Fibroblast of the aortic adventitia (primary cell): Measurements from ENCODE around the gene KRTAP16-1. TPM values are rescaled to one million over a fixed set of nuclear protein-coding genes. Genes with fewer than 3 reads are reported as not detected.

ENCODE experiments used
- DNase-seq: peaks from one replicate; pipeline ENCODE4 v3.0.0-alpha.2; 2010; ENCODE audit warnings: low read depth
- H3K4me3 ChIP-seq: 2 replicates; pipeline ENCODE4 v1.5.1; 2011; ENCODE audit warnings: low read depth, mild to moderate bottlenecking, control low read depth, low read length, moderate library complexity
- total RNA-seq: library from RNA; depleted of rRNA; stranded (reverse); fragments of >200 nt; gene quantifications from 2 replicates; pipeline ENCODE4 v1.2.3, GENCODE V29; 2012; ENCODE audit warnings: low replicate concordance
- TF ChIP-seq, protein P1 (sequence below): IDR thresholded peaks from 2 replicates; pipeline ENCODE4 v1.5.1; 2011; ENCODE audit warnings: mild to moderate bottlenecking, low read length, control low read depth, inconsistent platforms; ENCODE audit not compliant: insufficient read depth

Gene KRTAP16-1
- total RNA-seq, 1 donor, result not detected

DNA sequence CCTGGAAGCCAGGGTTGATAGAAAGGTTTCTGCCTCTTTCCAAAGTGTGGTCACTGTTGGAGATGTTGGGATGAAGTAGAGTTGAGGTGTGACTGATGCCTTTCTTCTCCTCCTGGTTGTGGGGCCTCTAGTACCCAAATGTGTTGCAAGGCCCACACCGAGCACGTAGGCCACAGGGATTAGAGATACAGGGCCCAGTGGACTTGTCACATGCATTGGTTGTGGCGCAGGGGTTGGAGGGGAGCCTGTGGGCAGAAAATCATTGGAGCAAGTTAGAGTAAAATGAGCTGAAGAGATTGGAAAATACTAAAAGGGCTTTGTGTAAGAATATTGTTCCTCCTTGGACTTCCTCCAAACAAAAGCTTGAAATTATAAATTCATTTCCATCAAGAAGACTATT, 36.9 kb upstream of the KRTAP16-1 start:
- DNase-seq, result no peak
- TF ChIP-seq, protein P1, sequence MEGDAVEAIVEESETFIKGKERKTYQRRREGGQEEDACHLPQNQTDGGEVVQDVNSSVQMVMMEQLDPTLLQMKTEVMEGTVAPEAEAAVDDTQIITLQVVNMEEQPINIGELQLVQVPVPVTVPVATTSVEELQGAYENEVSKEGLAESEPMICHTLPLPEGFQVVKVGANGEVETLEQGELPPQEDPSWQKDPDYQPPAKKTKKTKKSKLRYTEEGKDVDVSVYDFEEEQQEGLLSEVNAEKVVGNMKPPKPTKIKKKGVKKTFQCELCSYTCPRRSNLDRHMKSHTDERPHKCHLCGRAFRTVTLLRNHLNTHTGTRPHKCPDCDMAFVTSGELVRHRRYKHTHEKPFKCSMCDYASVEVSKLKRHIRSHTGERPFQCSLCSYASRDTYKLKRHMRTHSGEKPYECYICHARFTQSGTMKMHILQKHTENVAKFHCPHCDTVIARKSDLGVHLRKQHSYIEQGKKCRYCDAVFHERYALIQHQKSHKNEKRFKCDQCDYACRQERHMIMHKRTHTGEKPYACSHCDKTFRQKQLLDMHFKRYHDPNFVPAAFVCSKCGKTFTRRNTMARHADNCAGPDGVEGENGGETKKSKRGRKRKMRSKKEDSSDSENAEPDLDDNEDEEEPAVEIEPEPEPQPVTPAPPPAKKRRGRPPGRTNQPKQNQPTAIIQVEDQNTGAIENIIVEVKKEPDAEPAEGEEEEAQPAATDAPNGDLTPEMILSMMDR, result no peak
- no peak overlapping the region for H3K4me3 ChIP-seq

DNA sequence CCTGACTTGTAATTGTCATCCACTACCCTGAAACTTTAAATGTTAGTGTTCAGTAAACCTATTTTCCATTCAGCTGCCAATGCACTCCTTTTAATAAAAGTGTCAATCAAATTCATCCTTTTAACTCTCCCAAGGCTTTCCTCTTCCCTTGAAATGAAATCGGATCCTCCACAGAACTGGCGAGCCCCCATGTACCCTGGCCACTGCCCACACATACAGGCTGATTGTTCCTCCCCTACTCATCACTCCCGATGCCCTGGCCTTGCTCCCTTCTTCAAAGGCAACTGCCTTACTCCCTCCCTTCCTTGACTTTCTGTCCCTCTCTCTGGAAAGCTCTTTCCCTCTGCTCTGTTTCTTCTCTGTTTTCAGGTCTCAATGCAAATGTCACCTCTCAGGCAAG, 33.9 kb upstream of the KRTAP16-1 start:
- TF ChIP-seq, protein P1, result no peak
- DNase-seq, result no peak

DNA sequence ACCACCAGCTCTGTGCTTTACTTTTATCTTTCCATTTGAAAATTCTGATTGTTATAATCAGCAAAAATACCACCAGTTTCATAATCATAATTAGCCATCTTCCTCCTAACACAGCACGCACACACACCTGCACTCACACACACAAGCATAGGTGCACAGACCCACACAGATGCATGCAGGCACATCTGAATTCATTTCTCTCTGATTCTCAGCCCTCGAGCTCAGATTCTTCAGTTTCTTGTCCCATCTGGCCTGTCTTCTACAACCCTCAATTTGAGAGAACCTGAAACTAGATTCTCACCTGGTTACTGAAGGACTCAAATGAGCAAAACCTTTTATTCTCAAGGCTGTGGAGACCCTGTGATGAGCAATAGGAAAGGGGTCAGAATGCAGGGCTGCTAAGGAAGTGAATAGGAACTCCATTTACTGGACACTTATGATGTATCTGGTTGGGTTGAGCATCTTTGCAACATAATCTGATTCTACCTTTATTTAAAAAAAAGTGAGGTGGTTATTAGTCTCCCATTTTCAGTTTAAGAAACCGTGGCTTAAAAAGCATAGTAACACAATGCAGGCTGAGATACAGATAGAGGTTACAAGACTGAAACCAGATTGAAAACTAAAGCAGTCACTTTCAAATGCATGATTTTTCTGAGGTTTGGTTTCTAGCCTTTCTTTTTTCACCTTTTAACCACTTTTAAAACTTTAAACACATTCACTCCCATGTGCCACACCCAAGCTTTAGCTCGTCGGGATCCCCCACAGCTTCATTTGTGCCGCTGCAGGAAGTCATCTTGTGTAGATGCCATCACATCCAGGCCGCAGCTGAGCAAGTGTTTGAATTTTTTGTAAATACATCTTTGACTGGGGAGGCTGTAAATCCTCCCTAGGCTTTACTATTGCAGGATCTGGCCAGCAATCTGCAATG, 32.1 kb upstream of the KRTAP16-1 start:
- TF ChIP-seq, protein P1, result no peak
- DNase-seq, result no peak

More for the DNA sequence above, 33.9 kb upstream of the KRTAP16-1 start:
- no peak overlapping the region for H3K4me3 ChIP-seq

DNA sequence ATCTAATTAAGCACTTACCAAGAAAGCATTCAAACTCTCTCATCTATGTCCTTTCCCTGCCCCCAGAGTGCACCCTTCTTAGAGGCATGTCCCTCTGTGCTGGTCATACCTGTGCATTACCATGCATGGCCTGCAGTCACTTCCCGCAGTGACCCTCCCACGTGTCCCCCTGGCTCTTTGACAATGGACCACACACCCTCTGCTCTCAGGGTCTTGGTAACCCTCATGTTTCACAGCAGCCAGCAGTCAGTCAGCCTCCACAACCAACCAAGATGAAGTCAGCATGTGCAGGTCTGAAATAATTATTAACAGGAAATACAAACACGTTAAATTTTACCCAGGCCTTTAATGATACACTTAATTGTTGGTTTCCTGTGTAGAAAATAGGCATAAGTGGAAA, 31.4 kb upstream of the KRTAP16-1 start:
- TF ChIP-seq, protein P1, result no peak
- H3K4me3 ChIP-seq, result no peak overlapping the region
- no peak for DNase-seq

More for the DNA sequence above, 32.1 kb upstream of the KRTAP16-1 start:
- H3K4me3 ChIP-seq, result no peak overlapping the region

DNA sequence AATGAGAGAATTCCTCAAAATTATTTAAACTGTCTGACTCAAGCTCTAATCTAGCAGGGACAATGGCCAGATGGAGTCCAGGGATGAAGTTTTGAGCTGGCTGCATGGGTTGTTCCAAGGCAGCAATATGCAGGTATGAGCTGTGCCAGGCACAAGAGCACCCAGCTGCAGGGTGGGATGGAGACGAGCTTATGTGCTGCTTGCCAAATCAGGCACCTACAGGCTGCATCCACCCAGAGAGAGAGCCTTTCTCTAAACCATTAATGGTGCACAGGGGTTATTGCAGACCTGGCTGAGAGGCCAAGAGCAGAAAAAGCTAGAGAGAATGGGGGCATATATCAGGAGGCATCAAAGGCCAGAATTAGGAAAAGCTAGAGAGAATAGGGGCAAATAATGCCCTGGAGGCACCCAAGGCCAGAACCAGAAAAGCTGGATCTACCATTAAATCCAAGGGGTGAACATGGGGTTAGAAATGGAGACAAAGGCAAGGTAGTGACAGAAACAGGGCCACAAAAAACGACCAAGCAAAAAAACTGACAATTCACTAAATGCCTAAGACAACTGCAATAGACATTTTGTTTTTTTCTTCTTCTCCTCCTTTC, 30.6 kb upstream of the KRTAP16-1 start:
- H3K4me3 ChIP-seq, result no peak overlapping the region
- DNase-seq, result no peak
- TF ChIP-seq, protein P1, result no peak

DNA sequence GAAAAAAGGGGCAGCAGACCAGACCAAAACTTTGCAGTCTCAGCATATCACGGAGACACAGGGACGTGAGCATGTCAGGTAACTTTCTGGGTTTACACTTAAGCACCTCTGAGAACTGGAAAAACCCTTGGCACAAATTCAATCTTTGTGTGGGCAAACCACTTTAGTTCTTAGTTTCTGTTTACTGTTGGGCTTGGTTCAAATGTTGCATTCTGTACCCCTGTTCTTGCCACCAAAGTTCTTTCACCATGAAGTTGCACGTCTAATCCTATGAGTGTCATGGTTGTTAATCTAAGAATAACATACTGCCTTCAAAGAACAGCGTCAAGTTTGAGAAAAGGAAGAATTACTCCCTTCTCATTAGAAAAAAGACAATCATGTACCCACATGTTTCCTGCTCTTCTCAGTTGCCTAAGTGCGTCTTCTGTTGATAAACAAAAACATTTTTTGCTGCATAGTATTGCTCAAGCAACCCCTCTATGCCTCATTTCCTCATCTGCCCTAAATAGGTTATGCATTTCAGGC, 29.9 kb upstream of the KRTAP16-1 start:
- DNase-seq, result no peak
- no peak overlapping the region for H3K4me3 ChIP-seq
- TF ChIP-seq, protein P1, result no peak
